ENCODE measurements around the gene KRTAP1-3. TPM values are rescaled to one million over a fixed set of nuclear protein-coding genes. Genes with fewer than 3 reads are reported as not detected.
"Not testable (repeated sequence)": the region's sequence is repeated elsewhere in the genome, so short reads cannot be mapped to it uniquely, and the experiment has no call there.

KRTAP1-3 gene
- total RNA-seq, 1 experiment from 2014 or later, result not detected

GRCh38 chr17:41018541-41018940 is 16.1 kb downstream of the KRTAP1-3 start:
- no peak for DNase-seq (ENCODE audit: low read depth, low spot score)
- in situ Hi-C loops (cut with HindIII; ENCODE audit: low pct_unique_long_range_greater_than_20kb, low sequenced_read_pairs), result no loop called here

DNA sequence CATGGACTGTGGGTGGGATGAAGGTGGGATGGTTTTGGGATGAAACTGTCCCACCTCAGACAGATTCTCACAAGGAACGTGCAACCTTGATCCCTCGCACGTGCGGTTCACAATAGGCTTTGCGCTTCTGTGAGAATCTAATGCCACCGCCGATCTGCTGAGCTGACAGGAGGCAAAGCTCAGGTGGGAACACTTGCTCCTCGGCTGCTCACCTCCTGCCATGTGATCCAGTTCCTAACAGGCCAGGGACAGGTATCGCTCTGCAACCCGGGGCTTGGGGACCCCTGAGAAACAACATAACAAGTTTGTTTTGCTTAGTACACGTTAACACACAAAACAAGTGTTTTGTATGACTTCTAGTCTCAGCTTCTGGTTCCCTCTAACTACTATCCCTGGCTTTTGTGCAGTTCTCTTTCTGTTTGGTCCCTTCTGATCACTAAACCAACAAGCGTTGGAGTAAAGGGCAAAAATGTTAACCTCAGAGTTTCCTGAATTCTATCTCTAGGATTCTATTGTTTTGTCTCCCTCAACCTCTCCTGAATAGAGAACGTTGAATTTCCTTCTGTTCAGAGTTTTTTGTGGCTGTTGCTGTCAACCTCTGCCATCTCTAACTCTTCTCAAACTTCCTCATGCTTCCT is 18.0 kb downstream of the KRTAP1-3 start:
- no peak for DNase-seq (ENCODE audit: low read depth, low spot score)
- in situ Hi-C loops (cut with HindIII; ENCODE audit: low pct_unique_long_range_greater_than_20kb, low sequenced_read_pairs), result no loop called here

DNA sequence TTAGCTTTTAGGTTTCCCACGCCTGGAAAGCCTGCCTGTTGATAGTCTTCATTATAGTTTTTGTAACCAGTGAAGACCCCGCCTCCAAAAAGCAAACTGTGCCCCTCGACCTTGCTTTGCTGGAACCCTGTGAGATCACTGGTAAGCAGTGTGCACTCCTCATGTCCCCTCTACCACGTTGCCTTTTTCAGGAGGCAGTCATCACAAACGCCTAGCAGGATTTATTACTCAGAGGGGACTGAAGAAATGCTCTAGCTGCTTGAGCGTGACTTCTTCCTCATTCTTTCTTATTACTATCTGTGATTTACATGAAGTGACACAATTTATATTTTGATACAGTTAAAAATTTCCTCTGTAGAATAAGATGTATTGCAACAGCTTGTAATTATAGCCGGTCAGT is 19.2 kb downstream of the KRTAP1-3 start:
- in situ Hi-C loops (cut with HindIII; ENCODE audit: low pct_unique_long_range_greater_than_20kb, low sequenced_read_pairs), result no loop called here
- no peak for DNase-seq (ENCODE audit: low read depth, low spot score)

DNA sequence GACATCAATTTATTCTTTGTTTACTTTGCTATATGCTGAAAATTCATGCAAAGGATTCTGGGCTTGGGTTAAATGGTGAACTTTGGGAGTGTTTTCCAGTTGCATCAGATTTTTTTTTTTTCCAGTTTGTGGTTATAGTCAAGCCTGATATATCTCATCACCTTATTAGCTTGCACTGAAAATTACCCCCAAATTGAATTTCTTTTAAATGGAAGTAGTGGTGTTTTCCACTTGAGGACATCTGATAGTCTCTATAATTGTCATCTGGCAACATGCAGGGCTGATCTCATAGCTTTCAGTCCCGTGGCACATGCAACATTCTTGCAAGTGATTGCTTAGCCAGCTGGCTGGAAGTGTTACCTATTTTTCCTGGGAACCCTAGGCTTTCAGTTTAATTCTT is 21.1 kb downstream of the KRTAP1-3 start:
- in situ Hi-C loops (cut with HindIII; ENCODE audit: low pct_unique_long_range_greater_than_20kb, low sequenced_read_pairs), result no loop called here
- DNase-seq (ENCODE audit: low read depth, low spot score), result no peak

- no peak for DNase-seq (ENCODE audit: low read depth, low spot score)
Measured at GRCh38 chr17:41013181-41013580, 21.5 kb downstream of the KRTAP1-3 start.

DNA sequence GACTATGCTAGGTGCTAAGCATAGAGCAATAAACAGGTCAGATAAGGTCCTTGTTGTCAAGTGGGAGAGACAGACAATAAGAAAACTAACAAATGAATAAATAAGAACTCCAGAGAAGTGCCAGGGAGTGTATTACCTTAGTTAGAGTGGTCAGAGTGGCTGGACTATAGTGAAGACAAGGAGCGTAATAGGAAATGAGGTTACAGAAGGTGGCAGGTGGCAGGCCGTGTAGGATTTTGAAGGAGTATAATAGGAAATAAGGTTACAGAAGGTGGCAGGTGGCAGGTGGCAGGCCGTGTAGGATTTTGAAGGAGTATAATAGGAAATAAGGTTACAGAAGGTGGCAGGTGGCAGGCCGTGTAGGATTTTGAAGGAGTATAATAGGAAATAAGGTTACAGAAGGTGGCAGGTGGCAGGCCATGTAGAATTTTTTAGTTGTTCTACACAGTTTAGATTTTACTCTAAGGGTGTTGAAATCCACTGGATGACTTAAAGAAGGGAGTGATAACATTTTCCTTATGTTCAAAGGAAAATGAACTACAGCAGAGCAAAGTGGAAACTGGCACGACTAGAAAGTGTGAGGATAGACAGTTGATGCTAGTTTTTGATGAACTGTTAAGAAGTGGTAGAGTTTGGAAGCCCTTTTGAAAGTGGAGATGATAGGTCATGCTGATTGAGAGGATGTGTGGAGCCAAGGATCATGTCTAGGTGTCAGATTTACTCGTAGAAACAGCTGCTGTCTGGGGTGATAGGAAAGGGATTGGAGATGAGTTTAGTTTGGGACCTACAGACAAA is 22.2 kb downstream of the KRTAP1-3 start:
- in situ Hi-C loops (cut with HindIII; ENCODE audit: low pct_unique_long_range_greater_than_20kb, low sequenced_read_pairs), result no loop called here

More at GRCh38 chr17:41013181-41013580, 21.5 kb downstream of the KRTAP1-3 start:
- in situ Hi-C loops (cut with HindIII; ENCODE audit: low pct_unique_long_range_greater_than_20kb, low sequenced_read_pairs), result no loop called here

GRCh38 chr17:41010441-41010840 is 24.2 kb downstream of the KRTAP1-3 start:
- no peak for DNase-seq (ENCODE audit: low read depth, low spot score)
- in situ Hi-C loops (cut with HindIII; ENCODE audit: low pct_unique_long_range_greater_than_20kb, low sequenced_read_pairs), result no loop called here

More for the DNA sequence above, 22.2 kb downstream of the KRTAP1-3 start:
- DNase-seq (ENCODE audit: low read depth, low spot score), result no peak

- DNase-seq (ENCODE audit: low read depth, low spot score), result no peak
- in situ Hi-C loops (cut with HindIII; ENCODE audit: low pct_unique_long_range_greater_than_20kb, low sequenced_read_pairs), result no loop called here
Measured at GRCh38 chr17:41009936-41010335, 24.7 kb downstream of the KRTAP1-3 start.

DNA sequence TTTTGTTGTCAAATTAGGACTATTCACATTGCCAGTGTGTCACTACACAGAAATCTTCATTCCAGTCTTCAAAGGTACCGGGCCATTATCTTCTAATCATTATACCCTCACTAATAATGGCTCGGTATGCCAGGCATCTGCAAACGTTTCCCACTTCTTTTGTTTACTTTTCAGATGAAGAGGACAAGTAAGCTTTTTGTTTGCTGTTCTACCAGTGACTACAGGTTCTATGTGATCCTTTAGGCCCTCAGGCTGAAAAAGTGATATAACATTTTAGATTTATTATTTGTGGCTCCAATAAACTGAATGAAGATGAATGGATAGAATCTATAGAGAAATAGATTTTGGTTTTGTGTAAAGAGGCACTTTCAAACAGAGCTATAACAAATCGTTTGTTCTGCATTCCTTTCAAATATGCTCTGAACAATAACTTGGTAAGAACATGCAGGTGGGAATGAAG is 25.3 kb downstream of the KRTAP1-3 start:
- DNase-seq (ENCODE audit: low read depth, low spot score), result no peak
- in situ Hi-C loops (cut with HindIII; ENCODE audit: low pct_unique_long_range_greater_than_20kb, low sequenced_read_pairs), result no loop called here

DNA sequence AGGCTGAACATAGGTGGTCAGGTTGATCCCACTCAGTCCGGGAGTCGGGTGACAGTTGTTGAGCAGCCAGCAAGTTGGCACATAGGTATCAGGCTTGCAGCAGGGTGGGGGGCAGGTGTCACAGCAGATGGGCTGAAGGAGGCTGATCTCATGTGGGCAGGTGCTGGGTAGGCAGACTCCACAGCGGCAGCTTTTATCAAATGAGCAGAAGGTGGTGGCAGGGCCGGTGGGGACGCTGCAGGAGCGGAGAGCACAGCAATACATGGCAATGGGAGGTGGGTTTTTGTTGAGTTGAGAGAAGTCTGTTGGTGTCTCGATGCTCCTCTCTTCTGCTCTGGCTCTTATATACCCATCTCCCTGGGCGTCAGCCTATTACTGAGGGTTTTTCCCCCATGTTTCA is 25.9 kb downstream of the KRTAP1-3 start, which contains the start of gene KRTAP3-1:
KRTAP3-1 (minus strand) TSS at position 318 of the 400 bp plus-strand sequence; CDS start at position 264, 54 bp downstream.
- in situ Hi-C loops (cut with HindIII; ENCODE audit: low pct_unique_long_range_greater_than_20kb, low sequenced_read_pairs), result no loop called here
- DNase-seq (ENCODE audit: low read depth, low spot score), result no peak

- DNase-seq (ENCODE audit: low read depth, low spot score), result no peak
- in situ Hi-C loops (cut with HindIII; ENCODE audit: low pct_unique_long_range_greater_than_20kb, low sequenced_read_pairs), result no loop called here
Measured at GRCh38 chr17:41004397-41004796, 30.3 kb downstream of the KRTAP1-3 start.

DNA sequence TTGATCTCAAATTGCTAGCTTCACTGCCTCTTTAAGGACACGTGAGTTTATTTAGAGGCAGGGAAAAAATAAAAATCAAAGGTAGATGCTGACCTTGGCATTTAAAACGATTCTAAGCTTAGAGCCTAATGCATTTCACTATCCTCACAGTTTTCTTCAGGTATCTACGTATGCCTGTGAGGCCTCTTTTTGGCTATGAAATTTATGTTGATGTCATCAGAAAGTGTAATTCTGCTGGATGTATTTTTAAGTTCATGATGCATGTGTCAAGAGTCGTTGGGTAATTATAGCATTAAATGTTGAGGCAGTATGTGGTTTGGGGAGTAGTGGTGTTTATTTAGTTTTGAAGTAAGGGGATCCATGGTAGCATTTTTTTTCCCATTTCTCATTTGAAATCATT is 30.7 kb downstream of the KRTAP1-3 start:
- no peak for DNase-seq (ENCODE audit: low read depth, low spot score)
- in situ Hi-C loops (cut with HindIII; ENCODE audit: low pct_unique_long_range_greater_than_20kb, low sequenced_read_pairs), result no loop called here

DNA sequence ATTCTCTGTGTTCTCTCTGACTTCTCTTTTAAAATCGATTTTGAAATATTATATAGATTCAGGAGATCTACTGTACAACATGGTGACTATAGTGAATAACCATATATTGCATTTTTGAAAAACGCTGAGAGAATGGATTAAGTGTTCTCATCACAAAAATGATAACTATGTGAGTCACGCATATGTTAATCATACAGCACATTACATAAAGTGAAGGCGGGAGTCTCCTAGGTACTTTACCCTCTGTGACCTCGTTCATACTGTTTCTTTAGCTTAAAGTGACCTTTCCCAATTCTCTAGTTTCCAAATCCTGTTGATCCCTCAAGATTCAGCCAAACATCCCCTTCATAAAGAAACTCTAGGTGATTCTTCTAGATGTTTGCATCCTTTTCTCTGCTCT is 31.9 kb downstream of the KRTAP1-3 start:
- DNase-seq (ENCODE audit: low read depth, low spot score), result no peak
- in situ Hi-C loops (cut with HindIII; ENCODE audit: low pct_unique_long_range_greater_than_20kb, low sequenced_read_pairs), result no loop called here

GRCh38 chr17:41001795-41002194 is 32.9 kb downstream of the KRTAP1-3 start:
- no peak for DNase-seq (ENCODE audit: low read depth, low spot score)
- in situ Hi-C loops (cut with HindIII; ENCODE audit: low pct_unique_long_range_greater_than_20kb, low sequenced_read_pairs), result no loop called here

GRCh38 chr17:40999563-40999962 is 35.1 kb downstream of the KRTAP1-3 start, which contains the start of gene KRTAP3-2:
TSS of gene KRTAP3-2 (minus strand) at chr17:40999906. CDS start at chr17:40999853, 53 bp downstream.
- in situ Hi-C loops (cut with HindIII; ENCODE audit: low pct_unique_long_range_greater_than_20kb, low sequenced_read_pairs); DNase-seq (ENCODE audit: low read depth, low spot score): not testable (repeated sequence)

DNA sequence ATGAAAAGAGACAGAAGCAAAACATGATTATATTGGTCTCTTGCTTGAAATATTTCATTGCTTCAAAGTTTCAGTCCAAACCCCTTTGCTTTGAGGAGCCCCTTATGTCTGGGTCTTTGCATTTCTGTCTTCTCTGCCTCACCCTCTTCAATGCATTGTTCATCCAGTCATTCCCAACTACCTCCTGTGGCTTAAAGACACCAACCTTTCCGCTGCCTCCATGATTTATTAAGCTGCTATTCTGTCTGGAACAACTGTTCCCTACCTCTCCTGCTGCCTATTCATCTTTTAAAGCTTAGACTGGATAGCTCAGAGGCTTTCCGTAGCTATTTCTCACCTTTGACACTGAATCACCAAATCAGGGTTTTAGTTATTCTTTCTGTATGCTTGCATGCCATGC is 37.3 kb downstream of the KRTAP1-3 start:
- in situ Hi-C loops (cut with HindIII; ENCODE audit: low pct_unique_long_range_greater_than_20kb, low sequenced_read_pairs), result no loop called here
- no peak for DNase-seq (ENCODE audit: low read depth, low spot score)

GRCh38 chr17:40996829-40997228 is 37.8 kb downstream of the KRTAP1-3 start:
- in situ Hi-C loops (cut with HindIII; ENCODE audit: low pct_unique_long_range_greater_than_20kb, low sequenced_read_pairs), result no loop called here
- no peak for DNase-seq (ENCODE audit: low read depth, low spot score)

DNA sequence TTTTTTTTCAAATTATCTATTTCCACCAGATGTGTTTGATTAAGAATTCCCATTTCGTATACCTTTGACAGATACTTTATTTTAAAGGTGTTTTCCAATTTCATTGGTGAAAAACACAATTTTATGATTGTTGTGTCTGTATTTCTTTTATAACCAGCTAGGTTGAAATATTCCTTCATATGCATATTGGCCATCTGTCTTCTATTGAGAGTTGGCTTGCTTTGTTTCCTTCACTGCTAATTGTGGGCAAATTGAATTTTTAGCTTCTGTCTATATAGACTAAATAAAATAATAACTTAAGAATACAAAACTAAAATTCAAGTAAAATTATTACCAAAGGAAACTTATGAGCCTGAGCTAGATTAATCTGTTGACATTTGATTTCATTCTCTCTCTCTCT is 39.6 kb downstream of the KRTAP1-3 start:
- in situ Hi-C loops (cut with HindIII; ENCODE audit: low pct_unique_long_range_greater_than_20kb, low sequenced_read_pairs), result no loop called here
- no peak for DNase-seq (ENCODE audit: low read depth, low spot score)

DNA sequence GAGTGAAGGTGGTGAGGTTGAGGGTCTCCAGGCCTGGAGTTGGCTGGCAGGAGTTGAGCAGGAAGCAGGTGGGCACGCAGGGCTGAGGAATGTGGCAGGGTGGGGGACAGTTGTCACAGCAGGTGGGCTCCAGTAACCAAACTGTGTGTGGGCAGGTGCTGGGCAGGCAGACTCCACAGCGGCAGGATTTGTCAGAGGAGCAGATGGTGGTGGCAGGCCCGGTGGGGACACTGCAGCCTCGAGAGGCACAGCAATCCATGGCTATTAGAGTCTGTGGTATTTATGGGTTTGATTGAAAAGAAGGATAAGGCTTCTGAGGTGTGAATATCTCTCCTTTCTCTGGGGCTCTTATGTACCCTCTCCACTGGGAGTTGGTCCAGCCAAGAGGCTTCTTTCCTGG is 40.8 kb downstream of the KRTAP1-3 start, which contains the start of gene KRTAP3-3:
KRTAP3-3 (minus strand) TSS at position 326 of the 400 bp plus-strand sequence; CDS start at position 259, 67 bp downstream.
- DNase-seq (ENCODE audit: low read depth, low spot score), result no peak
- in situ Hi-C loops (cut with HindIII; ENCODE audit: low pct_unique_long_range_greater_than_20kb, low sequenced_read_pairs), result no loop called here

Measured in SK-MEL-5 (cell line).